T-helper 1 cell (primary cell): ENCODE results near the gene GNPDA1.
A peak's percentile ranks its signal among the peaks of the same experiment; 100 is the strongest.
"Not testable (repeated sequence)": the region's sequence is repeated elsewhere in the genome, so short reads cannot be mapped to it uniquely, and the experiment has no call there.

Experiments
- DNase-seq, 5 donors: peaks; one replicate each; pipeline ENCODE4 v3.0.0-alpha.2; 2012 to 2020
- total RNA-seq, 4 donors: gene quantifications; one replicate each; lab custom pipeline; 2026; lab: John Stamatoyannopoulos, UW

The GNPDA1 gene
- total RNA-seq, result 10.3 to 15.5 (median 12.1) reads per million in 4 donors

DNA sequence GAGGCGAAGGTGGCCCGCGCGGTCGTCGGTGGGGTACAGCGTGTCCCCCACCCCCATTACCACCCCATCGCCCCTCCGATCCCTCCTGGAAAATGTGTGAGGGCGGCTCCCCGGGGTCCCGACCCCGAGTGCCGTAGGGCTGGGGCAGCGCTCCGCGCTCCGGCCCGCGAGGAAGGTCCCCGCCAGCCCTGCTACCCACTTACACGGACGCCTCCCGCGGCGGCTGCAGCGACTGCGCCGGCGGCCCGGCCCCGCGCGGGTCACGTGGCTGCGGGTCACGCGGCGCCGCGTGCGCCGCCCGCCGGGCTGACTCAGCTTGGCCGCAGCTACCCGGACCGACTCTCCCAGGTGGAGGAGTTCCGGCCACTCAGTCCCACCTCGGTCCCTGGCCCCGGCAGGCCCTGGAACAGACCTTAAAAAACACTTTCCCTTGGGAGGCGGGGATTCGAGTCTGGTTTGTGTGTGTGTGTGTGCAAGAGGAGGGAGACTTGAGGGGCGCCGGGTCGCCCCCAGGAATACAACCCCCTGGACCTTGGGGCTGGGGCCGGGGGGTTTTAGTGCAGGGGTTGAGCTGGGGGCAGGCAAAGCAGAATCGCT lies at the start of gene GNPDA1:
GNPDA1 (minus strand) TSS at position 236 of the 597 bp plus-strand sequence. CDS start 992 bp downstream, outside the sequence.
- peak; percentile 48 to 74 (median 55) for DNase-seq

DNA sequence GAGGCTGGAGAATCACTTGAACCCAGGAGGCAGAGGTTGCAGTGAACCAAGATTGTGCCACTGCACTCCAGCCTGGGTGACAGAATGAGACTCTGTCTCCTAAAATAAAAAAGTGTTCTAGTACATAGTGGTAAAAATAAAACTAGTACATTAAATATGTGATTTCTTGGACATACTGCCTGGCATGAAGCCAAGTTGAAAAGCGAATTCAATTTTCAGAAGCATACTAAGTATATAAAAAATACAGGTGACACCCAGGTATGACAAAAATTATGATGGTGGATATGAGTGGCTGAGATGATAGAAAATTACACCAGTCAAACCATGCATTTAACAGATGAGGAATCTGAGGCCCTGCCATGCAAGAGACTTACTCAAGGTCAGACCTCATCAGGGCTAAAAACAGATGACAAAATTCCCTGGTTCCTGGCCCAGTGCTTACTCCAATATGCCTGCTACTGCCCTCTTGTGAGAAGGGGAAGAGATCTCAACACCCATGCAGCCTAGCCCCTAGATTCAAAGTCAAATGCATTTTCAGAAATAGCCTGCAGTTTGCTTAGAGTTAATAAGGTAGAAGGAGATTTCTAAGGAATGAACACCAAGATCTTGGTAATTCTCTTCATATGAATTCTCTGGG lies 46.6 kb upstream of the GNPDA1 start:
- DNase-seq, result no peak

DNA sequence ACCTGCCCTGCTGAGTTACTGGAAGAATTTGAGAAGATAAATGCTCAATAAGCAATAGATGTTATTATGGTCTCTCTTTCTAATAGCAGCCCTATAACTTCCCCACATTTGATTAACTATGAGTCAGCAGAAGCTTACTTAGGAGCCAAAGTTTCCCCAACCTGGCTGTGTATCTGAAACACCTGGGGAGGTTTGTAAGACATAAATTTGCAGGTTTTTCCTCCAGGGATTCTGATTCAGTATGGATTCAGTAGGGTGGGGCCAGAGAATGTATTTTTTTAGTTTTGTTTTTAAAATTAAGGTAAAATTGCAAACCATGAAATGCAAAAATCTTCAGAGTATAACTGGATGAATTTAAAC lies 44.9 kb upstream of the GNPDA1 start:
- no peak for DNase-seq

DNA sequence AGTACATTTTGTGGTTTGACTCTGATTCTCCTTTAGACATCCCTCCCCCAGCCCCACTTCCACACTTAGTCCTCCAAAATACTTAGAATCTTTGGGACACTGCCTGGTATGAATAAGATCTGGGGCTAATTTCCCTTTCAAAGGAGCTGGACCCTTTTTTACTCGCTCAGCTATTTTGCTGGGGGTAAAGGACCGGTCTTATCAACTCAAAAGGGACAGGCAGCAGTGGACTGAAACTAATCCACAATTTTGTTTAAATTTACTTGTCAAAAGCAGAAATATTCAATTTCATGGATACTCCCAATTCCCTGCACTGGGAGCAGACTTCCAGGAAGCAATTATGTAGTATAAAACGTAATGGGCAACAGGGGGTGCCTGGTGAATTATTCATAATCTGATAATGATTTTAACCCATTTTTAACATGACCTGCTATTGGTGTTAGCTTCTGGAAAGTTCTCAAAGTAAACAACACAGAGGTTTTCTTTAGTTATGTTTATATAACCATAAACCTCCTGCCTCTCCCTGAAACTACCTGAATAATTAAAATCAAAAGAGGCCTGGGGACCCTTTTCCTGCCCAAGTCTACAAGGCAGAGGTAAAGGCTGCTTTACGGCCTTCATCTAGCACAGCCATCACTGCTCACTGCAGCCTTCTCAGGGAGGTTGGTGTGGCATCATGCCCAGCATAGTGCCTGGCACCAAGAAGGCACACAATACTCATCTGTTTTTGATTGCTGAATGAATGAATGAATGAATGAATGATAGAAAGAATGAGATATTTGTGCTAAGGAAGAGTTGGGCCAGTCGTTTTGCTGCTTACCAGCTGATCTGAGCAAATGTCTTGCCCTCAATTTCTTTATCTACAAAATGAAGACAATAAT lies 44.2 kb upstream of the GNPDA1 start:
- no peak for DNase-seq

DNA sequence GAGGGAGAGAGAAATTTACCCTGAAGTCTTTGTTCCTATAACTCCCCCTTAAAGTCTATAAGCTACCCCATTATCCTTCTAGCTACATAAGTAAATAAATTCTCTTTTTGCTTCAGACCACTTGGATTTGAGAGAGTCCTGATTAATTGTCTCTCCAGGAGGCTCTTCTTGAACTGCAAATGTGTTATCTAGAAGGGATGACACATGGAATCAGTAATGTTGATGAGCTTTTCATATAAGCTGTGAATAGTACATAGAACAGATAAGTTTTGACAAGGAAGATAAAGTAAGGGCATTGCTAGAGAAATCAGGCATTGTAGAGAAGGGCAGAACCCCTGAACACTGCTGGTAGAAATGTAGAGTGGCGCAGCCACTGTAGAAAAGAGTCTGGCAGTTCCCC lies 42.5 kb upstream of the GNPDA1 start:
- no peak for DNase-seq

DNA sequence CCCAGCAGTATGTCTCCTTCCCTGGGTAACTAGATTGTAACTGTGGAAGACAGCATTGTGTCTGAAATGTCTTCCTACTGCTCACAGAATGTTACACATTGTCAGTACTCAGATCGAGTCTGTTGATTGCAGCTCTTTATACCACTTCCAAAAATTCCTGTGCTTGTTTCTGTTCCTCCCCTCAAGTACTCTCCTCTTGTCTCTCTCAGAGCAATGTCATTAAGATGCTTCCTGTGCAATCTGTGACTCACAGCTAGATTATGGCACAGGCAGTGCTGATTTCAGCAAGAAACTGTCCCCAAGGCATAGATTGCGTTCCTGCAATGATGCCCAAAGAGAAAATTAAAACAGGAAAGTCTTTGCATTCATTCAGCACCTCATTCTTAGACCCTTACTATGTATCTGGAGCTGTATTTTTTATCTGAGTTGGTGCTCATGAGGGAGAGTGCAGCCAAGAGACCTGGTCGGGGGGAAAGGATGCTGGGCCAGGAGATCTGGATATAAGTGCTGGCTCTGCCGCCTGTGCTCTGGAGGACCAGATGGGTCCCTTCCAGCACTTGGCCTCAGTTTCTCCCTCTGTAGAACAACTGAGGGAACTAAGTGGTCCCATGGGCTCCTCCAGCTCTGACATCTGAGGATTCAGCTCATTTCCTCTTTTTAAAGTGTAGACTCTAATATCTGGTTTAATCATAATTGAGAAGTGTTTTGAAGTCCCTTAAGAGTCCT lies 40.8 kb upstream of the GNPDA1 start:
- DNase-seq, result no peak

DNA sequence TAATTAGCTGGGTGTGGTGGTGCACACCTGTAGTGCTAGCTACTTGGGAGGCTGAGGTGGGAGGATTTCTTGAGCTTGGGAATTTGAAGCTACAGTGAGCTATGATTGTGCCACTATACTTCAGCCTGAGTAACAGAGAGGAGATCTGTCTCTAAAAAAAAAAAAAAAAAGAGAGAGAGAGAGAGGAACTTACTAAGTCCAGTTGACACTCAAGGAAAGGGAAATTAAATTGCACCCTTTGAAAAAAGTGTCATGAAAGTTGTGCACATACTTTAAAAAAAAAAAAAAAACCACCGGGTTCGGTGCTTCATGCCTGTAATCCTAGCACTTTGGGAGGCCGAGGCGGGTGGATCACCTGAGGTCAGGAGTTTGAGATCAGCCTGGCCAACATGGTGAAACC lies 39.2 kb upstream of the GNPDA1 start:
- not testable (repeated sequence) for DNase-seq

DNA sequence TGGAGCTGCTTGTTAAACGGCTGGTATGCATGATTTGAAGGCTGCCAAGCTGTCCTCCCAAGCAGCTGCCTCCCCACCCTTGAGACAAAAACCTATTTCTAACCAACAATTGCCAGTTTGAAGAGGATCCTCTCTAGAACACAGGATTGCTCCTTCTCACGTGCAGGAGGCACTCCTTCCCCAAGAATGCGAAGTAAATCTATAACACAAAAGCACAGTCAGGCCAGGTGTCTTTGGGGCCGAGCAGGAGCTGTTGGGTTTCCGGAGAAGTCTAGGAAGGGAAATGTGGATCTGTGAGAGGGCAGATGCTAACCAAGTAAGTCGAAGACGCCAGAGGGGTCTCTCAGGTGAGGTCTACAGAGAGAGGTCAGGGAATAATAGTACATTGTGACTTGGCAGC lies 35.4 kb upstream of the GNPDA1 start:
- DNase-seq, result no peak

DNA sequence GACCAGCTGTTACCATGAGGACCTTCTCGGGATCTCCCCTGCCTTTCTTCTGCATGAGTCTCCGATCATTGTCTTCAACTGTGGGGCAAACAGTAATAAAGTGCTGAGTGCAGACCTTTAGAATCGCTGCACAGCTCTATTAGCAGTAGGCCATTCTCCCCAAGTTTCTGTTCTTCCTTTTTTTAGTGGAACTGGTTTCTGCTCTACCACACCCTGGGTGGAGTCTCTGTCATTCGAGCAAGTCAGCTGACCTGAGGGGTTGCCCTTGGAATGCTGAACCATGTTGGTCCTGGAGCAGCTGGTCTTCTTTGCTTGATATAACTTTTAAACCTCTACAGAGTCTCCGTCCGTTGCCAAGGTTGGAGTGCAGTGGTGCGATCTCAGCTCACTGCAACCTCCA lies 33.4 kb upstream of the GNPDA1 start:
- DNase-seq, result no peak

DNA sequence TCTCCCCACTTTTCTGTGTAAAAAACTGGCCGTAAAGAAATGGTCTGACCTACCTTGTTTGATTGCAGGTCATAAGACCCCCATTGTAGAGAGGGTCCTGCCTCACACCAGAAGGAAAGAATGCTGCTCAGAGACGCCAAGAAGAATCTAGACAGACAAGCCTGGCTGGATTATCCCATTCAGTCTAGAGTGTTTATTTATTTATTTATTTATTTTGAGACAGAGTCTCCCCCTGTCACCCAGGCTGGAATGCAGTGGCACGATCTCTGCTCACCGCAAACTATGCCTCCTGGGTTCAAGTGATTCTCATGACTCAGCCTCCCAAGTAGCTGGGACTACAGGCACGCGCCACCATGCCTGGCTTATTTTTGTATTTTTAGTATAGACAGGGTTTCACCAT lies 28.1 kb upstream of the GNPDA1 start:
- DNase-seq, result not testable (repeated sequence)

DNA sequence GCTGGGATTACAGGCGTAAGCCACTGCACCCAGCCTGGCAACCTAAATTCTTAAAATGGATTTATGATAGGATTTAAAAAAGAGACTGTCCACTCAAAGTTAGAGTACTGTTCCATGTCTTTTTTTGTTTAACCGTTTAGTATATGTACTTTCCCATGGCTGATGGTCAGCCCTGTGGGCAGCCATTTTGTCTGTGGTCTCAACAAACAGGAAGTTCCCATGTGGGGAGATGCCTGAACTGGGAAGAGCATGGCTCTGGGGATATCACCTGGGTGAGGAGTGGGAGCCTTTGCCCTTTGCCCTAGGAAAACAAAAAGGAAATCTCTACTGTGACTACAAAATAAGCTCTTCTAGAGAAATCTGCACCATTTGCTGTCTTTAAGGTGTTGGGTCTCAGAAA lies 27.5 kb upstream of the GNPDA1 start:
- DNase-seq, result no peak

DNA sequence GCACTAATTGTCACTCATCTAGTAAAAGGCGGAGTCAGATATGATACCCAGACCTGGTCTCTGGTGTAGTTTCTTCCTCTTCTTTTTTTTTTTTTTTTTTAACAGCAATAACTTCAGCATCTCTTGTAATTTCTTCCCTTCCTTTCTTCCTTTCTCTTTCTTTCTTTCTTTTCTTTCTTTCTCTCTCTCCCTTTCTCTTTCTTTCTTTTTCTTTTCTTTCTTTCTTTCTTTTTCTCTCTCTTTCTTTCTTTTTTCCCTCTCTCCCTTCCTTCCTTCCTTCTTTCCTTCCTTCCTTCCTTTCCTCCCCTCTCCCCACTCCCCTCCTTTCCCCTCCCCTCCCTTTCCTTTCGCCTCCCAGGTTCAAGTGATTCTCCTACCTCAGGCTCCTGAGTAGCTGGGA lies 25.9 kb upstream of the GNPDA1 start:
- DNase-seq, result no peak

DNA sequence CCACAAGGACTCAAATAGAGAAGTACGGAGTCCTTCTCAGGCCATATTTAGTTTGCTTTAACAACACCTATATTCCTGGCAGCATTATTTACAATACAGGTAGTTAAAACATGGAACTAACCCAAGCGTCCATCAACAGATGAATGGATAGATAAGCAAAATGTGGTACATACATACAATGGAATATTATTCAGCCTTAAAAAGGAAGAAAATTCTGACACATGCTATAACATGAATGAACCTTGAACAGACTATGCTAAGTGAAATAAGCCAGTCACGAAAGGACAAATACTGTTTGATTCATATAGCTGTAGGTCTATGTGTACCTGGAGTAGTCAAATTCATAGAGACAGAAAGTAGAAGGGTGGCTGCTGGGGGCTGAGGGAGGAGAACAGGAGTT lies 24.8 kb upstream of the GNPDA1 start:
- DNase-seq, result not testable (repeated sequence)

DNA sequence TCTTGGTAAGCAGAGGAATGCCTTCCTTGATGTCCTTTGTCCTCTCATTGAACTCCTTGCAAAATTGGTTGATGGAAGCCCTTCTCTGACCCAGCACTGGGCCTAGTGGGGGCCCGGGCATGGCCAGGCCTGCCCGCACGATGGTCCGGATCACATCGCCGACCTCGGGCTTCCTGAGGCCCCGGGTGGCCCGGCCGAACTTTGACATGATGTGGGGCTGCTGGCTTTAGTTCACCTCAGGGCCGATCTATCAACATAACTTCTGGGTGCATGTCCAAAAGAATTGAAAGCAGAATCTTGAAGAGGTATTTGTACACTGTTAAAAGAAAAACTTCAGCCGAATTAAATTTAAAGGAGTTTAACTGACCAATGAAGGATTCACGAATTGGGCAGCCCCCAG lies 24.1 kb upstream of the GNPDA1 start:
- no peak for DNase-seq

DNA sequence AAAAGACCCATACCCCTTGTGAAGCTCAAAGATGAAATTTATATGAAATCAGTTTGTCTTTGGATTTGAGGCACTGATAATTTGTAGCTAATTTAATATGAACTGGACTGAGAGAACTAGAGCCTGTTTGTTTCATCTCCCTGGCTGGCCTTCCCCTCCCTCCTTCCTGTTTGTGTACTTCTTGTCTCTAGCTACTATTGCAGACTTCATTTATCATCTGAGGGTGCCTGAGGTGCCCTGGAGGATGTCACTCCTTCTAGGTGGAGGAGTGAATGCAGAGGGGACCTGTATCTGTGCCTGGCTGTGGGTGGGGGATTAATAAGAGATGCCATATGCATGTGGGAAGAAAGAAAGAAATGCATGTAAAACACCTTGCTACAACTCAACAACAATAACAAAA lies 22.2 kb upstream of the GNPDA1 start:
- DNase-seq, result no peak

DNA sequence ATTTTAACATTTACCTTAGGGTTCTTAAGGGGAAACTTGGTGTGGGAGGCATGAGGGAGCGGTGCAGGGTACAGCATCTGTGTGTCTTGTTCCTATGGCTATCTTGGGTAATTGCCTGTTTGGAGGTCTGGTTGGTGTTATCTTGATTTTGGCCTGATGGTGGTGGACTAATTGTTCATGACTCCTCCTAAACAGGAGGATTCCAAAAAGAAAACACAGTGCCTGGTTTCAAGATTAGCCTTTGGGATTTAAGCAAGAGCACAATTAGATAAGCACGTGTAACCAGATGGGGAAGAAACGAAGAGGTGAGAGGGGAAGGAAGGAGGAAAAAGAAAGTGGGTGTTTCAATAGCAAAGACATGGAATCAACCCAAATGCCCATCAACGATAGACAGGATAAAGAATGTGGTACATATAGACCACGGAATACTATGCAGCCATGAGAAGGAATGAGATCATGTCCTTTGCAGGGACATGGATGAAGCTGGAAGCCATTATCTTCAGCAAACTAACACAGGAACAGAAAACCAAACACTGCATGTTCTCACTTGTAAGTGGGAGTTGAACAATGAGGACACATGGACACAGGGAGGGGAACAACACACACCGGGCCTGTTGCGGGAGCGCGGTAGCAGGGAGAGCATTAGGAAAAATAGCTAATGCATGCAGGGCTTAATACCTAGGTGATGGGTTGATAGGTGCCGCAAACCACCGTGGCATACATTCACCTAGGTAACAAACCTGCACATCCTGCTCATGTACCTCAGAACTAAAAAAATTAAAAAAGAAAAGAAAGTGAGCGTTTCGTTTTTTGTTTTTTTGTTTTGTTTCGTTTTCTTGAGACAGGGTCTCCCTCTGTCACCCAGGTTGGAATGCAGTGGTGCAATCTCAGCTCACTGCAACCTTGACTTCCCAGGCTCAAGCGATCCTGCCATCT lies 21.1 kb upstream of the GNPDA1 start:
- DNase-seq, result not testable (repeated sequence)

DNA sequence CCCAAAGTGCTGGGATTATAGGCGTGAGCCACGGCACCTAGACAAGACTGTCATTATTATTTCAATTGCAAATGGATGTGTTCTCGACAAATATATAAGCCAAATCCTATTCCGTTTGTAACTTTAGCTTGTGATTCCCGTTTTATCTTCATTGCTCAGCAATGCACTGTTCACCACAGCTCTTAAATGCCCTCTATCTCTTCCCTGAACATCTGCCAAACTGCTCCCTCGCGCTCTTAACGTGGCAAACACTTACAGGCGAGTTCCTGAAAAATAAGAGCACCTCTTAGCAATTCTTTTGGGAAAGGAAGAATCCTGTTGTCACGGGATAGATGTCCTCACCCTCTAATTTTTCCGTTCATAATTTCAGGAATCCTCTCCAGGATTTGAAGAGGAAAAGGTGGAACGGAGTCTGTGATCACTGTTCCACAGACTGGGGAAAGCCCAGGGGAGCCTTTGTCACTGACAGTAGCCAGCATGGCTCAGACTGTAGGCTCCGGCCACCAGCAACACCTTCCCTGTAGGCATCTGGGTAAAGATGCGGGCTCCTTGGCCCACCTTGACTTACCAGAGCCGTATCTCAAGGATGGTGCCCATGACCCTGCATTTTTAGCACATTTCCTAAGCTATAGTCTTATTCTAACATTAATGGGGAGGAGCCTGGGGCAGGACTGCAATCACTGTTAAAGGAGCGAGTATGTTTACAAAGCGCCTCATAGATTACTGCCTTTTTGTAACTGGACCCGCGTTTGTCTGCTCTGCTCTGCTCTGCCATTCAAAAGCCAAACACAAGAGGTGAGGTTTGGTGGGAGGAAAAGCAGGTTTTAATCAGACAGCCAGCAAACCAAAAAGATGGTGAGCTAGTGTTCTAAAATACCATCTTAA lies 20.2 kb upstream of the GNPDA1 start:
- DNase-seq, result no peak

DNA sequence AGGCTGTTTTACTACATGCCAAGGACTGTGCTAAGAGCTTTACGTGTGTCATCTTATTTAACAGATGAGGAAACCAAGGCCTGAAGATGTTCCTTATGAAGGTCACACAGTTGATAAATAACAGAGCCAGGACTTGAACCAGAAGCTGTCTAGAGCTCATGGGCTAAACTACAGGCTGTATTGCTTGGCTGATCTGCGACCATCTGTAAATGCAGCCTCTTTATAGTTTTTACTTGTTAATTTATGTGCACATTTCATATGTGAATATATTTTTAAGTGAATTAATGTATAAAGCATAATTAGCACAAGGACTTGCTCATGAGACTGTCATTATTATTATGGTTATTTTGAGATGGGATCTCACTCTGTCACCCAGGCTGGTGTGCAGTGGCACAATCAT lies 19.3 kb upstream of the GNPDA1 start:
- DNase-seq, result no peak

DNA sequence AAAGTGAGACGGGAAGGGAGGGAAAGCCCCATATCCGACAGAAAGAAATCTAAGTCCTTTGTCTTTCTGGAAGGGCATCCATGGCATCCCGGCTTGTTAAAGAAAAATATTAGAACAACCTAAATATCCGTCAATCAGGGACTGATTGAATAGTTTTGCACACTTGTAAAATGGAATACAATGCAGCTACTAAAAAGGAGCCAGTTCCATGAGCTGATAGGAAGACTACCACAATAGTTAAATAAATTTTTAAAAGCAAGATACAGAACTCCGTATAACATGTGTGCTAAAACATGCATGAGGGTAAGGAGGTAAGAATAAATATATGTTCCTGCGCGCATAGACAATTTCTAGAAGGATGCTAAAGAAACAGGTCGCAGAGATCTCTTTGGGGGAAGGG lies 12.8 kb upstream of the GNPDA1 start:
- no peak for DNase-seq

DNA sequence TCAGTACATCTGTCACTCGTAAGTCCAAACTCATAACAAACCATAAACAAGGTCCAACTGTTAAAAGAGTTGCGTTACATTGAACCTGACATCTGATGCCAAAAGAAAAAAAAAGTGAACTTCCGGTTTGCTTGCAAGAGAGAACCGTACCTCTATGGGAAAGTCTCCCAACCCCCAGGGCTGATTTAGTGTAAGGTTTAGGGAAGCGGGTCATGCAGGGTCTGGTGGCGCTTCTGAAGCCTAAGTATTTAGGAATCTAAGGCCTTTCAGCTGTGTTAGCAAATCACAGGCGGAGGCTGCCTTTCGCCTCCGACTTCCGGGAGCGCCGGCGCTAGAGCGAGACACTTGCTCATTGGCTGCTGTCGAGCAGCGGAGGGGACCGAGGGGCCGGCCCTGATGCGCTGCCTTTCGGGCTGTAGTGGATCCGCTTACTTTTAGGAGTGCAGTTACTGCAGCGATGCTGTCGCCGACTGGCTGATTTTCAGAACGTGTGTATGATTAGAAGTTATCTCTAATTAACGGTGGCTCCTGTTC lies 12.0 kb upstream of the GNPDA1 start:
- peak; percentile 67 to 92 (median 78) for DNase-seq

DNA sequence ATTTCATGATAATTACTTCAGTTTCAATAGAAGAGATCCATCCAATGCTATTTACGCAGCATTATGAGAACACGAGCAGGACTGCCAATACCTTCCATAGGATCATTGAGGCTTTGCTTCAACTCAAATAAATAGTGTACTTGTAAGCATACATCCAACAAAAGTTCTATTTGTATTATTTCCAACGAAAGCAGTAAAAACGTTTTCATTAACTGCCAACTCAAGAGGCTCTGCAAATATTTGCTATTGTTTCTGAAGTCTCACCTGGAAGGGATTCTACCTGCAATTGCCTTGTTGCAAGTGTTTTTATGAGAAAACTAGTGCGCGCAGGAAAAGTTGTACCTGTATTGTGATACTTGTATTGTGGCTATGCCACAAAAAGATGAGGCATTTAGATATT lies 11.0 kb upstream of the GNPDA1 start:
- DNase-seq, result no peak
